Stomach smooth muscle (tissue), 2 donors: ENCODE data around the gene PNMA1.

Experiments used
- H3K27ac ChIP-seq: one replicate; pipeline ENCODE4 v1.7.0; 2013; ENCODE audit warnings: mild to moderate bottlenecking, low read length, inconsistent platforms
- H3K27me3 ChIP-seq, 2 donors: one replicate each; pipeline ENCODE4 v1.7.0; 2013; ENCODE audit warnings: low read length in 2 of 2; ENCODE audit not compliant: insufficient read depth in 2 of 2, control insufficient read depth in 1 of 2
- H3K36me3 ChIP-seq, 2 donors: one replicate each; pipeline ENCODE4 v1.7.0; 2013; ENCODE audit warnings: low read length in 2 of 2; ENCODE audit not compliant: control insufficient read depth in 2 of 2, insufficient read depth in 2 of 2
- H3K4me1 ChIP-seq: one replicate; pipeline ENCODE4 v1.7.0; 2013; ENCODE audit warnings: low read length; ENCODE audit not compliant: control insufficient read depth, insufficient read depth
- H3K4me3 ChIP-seq, 2 donors: one replicate each; pipeline ENCODE4 v1.7.0; 2013; ENCODE audit warnings: low read length in 2 of 2
- H3K9ac ChIP-seq, 2 donors: one replicate each; pipeline ENCODE4 v1.7.0; 2013; ENCODE audit warnings: low read length in 2 of 2, mild to moderate bottlenecking in 1 of 2
- H3K9me3 ChIP-seq, 2 donors: one replicate each; pipeline ENCODE4 v1.7.0; 2013; ENCODE audit warnings: low read length in 2 of 2; ENCODE audit not compliant: control insufficient read depth in 2 of 2
- donor health status: healthy.
- donor health status: Pancreatic carcinoma.

The PNMA1 gene

GRCh38 chr14:73749706-73750530 is 35.7 kb upstream of the PNMA1 start:
- Histone ChIP-seq H3K27me3 (no peaks in the 10 kb centered on the region), H3K27ac (peak overlapping the region; percentile 92), H3K4me1 (peaks cover 94% of the 10 kb centered on the region), H3K9me3 (no peaks in the 10 kb centered on the region), H3K9ac (peak overlapping the region in 1 of 2 donors; percentile 21), H3K36me3 (no peaks in the 10 kb centered on the region), H3K4me3 (peak overlapping the region; percentile 28 to 35)

DNA sequence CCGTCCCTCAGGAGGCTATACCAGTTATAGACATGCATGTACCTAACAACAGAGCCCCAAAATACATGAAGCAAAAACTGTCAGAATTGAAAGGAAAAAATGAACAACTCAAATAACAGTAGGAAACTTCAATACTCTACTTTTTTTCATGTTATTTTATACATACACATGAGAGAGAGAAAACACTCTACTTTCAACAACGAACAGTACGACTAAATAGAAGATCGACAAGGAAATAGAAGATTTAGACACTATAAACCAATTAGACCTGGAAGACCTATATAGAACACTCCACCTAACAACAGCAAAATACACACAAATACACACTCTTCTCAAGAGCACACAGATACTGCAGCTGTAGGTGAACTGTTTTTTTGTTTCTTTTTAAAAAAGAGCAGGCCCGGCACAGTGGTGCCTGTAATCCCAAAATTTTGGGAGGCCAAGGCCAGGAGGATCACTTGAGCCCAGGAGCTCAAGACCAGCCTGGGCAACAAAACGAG is 34.7 kb upstream of the PNMA1 start:
- Histone ChIP-seq H3K4me1 (peaks cover 94% of the 10 kb centered on the region), H3K36me3 (no peaks in the 10 kb centered on the region), H3K4me3 (no peak overlapping the region), H3K9ac (peak overlapping the region in 1 of 2 donors; percentile 22), H3K27ac (peak overlapping the region; percentile 85), H3K27me3 (no peaks in the 10 kb centered on the region), H3K9me3 (no peaks in the 10 kb centered on the region)

GRCh38 chr14:73747379-73748211 is 33.4 kb upstream of the PNMA1 start:
- Histone ChIP-seq H3K9me3 (no peaks in the 10 kb centered on the region), H3K4me3 (peak overlapping the region; percentile 39 to 47), H3K9ac (peak overlapping the region in 1 of 2 donors; percentile 44), H3K27me3 (no peaks in the 10 kb centered on the region), H3K36me3 (no peaks in the 10 kb centered on the region), H3K27ac (peak overlapping the region; percentile 85), H3K4me1 (peaks cover 94% of the 10 kb centered on the region)

DNA sequence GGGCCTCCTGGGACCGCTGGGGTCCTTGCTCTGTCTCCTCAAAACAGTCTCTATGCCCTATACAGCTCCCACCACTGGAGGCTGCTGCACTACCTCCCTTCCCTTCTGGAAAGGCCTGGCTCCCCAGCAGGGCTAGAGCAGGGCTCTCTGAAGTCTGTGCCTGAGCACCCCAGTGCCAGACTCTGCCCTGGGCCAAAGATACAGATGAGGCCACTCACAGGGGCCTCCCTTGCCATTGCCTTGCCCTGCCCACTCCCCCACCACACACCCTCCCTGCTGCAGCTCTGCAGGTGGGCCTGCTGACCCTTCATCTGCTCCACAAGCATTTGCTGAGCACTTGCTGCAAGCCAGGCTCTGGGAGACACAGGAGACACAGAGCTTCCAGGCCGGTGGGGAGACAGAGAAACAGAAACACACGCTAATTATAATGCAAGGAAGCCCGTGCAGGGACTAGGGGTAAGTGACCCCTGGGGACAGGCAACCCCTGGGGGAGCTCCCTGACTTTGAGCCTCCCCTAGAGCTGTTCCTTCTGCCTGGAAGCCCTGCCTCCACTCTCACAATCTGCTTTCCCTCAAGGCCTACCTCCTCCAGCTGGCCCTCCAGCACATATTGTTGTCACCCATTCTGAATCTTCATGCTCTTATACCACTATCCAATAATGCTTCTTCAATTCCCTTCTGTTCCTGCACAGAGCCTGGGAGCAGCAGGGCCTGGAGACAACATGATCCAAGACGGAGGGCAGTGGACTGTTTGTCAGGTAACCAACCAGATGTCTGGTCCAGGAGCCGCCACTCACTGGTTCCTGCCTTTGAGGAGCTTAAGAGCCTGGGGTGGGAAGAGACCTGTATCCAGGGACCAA is 32.6 kb upstream of the PNMA1 start:
- Histone ChIP-seq H3K9me3 (no peaks in the 10 kb centered on the region), H3K4me3 (peak overlapping the region; percentile 39 to 47), H3K27me3 (no peaks in the 10 kb centered on the region), H3K4me1 (peaks cover 94% of the 10 kb centered on the region), H3K9ac (peak overlapping the region; percentile 44 to 62), H3K27ac (peak overlapping the region; percentile 85), H3K36me3 (no peaks in the 10 kb centered on the region)

GRCh38 chr14:73745571-73746519 is 31.7 kb upstream of the PNMA1 start:
- H3K9ac ChIP-seq: peak overlapping the region; percentile 44 to 62
- H3K9me3 ChIP-seq: no peaks in the 10 kb centered on the region
- no peaks in the 10 kb centered on the region for H3K36me3 ChIP-seq
- peak overlapping the region; percentile 39 to 47 for H3K4me3 ChIP-seq
- H3K4me1 ChIP-seq: peaks cover 94% of the 10 kb centered on the region
- H3K27ac ChIP-seq: peak overlapping the region; percentile 85
- no peaks in the 10 kb centered on the region for H3K27me3 ChIP-seq

- Histone ChIP-seq H3K9ac (peak overlapping the region in 1 of 2 donors; percentile 47), H3K4me1 (peaks cover 94% of the 10 kb centered on the region), H3K4me3 (peak overlapping the region in 1 of 2 donors; percentile 40)
These were observed 30.8 kb upstream of the PNMA1 start for GRCh38 chr14:73744874-73745529.

GRCh38 chr14:73744175-73744867 is 30.1 kb upstream of the PNMA1 start:
- Histone ChIP-seq H3K36me3 (peaks cover 2 to 6% of the 10 kb centered on the region in 2 donors), H3K9ac (peak overlapping the region; percentile 13 to 23), H3K4me3 (peak overlapping the region in 1 of 2 donors; percentile 44), H3K27ac (peak overlapping the region; percentile 85), H3K4me1 (peaks cover 95% of the 10 kb centered on the region), H3K27me3 (no peaks in the 10 kb centered on the region), H3K9me3 (no peaks in the 10 kb centered on the region)

More at GRCh38 chr14:73744874-73745529, 30.8 kb upstream of the PNMA1 start:
- H3K9me3 ChIP-seq: no peaks in the 10 kb centered on the region
- no peaks in the 10 kb centered on the region for H3K36me3 ChIP-seq
- H3K27ac ChIP-seq: peak overlapping the region; percentile 85
- H3K27me3 ChIP-seq: no peaks in the 10 kb centered on the region

DNA sequence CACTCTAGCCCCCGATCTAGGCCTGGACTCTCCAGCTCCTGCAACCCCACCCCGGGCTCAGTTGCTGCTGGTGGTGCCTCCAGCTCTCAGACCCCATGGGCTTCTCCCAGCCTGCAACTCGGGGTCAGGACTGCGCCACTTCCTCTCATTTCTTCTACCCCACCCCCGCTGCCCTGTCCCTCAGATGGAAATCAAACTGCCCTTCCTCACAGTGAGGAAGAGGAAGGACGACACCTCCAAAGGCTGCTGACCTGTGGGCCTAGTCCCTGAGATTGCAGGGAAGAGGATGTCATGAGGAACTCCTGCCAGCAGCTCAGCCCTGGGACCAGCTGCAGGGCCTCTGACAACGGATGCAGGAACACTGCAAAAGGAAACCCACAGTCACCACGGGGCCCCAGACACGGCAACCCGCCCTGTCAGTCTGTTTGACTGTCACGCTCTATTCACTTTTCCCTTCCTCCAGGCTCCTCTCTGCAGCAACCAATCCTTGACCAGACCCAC is 29.3 kb upstream of the PNMA1 start:
- Histone ChIP-seq H3K9me3 (no peaks in the 10 kb centered on the region), H3K27ac (peak overlapping the region; percentile 85), H3K36me3 (peaks cover 7 to 13% of the 10 kb centered on the region in 2 donors), H3K4me3 (no peak overlapping the region), H3K9ac (peak overlapping the region; percentile 23 to 29), H3K4me1 (peaks cover 98% of the 10 kb centered on the region), H3K27me3 (no peaks in the 10 kb centered on the region)
